OCI-M2 (cell line): ENCODE data around the gene CROCC.
"Not testable (repeated sequence)": the region's sequence is repeated elsewhere in the genome, so short reads cannot be mapped to it uniquely, and the experiment has no call there.

Experiments used
- DNase-seq: peaks from one replicate; lab custom pipeline; 2025; ENCODE audit not compliant: unreplicated experiment; lab: John Stamatoyannopoulos, UW

Gene CROCC

DNA sequence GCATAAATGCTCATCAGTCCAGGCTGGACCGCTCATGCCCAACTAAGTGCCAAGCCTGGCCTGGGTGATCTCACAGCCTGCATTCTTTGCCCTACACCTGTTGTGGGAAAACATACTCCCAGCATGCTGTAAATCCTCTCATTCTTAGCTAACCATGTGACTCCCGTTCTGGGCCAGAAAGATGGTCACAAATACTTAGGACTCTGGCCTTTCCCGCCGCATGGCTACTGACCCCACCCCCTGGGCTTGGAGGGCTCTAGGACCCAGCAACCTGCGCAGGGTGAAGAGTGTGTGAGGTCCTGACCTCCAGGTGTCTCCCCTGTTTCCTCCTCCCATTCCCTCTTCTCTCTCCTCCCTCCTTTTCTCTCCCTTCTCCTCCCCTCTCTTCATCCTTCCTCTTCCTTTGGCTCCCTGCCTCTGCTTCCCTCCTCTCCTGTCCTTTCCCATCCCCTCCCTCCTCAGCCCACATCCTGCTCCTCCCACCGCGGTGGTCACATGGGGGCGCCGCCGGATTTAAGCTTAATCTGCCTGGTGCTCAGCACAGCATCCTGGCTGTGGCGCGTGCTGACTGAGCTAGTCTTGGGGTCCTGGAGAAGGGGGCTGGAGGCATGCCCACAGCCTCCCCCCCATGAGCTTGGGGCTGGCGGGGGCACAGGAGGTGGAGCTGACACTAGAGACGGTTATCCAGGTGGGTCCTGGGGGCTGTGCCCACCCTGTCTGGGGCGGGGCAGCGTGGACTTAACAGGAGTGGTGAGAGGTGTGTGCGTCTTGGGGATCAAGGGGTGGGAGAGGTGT lies at the start of gene CROCC:
TSS of gene CROCC (plus strand) at position 541 of the 795 bp plus-strand sequence. CDS start at position 629, 88 bp downstream.
- no peak for DNase-seq

GRCh38 chr1:16872152-16873075 lies 49.3 kb upstream of the CROCC start:
- DNase-seq = not testable (repeated sequence)

DNA sequence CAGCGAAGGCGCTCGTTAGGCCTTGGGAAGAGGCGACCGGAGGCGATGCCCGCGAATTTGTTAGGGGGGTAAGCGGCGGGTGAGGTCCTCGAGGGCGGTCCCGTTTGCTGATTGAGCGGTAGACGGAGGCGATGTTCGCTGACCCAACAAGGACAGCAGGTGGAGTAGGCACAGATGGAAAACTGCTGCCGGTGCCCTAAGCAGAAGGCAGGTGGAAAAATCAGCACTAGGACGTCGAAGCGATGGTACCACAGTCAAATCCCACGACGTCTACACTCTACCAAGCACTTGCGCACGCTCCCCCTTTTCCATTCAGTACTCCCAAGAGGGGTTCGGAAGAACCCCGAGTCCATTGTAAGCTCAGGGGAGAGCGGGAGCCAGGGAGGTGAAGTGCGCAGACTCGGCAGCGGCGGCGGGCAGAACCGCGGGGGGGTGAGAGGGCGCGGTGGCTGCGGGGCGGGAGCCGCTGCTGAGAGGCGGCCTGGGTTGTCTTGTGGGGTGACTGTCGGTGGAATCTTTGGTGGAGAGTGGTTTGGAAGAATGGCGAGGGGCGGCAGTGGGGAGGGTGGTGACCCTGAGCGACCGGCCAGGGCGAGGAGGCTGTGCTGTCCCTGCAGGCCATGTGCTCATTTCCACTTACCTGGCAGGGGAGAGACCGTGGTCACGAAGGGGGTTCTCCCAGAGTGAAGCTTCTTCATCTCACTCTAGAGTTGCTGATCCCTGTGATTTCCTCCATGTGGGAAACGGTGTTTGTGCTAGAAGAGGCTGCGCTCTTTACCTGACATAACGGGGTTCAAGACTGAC lies 48.5 kb upstream of the CROCC start:
- not testable (repeated sequence) for DNase-seq

GRCh38 chr1:16874968-16875765 lies 46.6 kb upstream of the CROCC start:
- not testable (repeated sequence) for DNase-seq

GRCh38 chr1:16881742-16882141 lies 40.0 kb upstream of the CROCC start:
- not testable (repeated sequence) for DNase-seq

DNA sequence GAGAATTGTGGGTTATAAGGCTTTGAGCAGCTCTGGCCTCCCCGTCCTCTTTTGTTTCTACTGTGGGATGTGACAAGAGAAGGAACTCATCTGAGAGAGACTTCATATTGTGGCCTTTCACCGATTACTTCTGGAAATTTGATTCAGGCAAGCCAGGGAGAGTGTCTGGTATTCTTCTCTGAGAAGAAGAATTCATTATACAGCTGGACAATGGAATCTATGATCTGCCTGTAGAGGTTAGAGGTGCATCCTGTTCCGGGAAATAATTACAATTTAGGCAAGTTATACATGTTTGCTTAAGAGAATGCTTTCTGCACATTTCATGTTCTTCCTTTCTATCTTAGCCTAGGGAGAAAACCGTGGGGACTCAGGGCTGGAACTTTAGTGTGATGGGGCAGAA lies 38.7 kb upstream of the CROCC start:
- no peak for DNase-seq

- not testable (repeated sequence) for DNase-seq
Observed at GRCh38 chr1:16884487-16884886, 37.2 kb upstream of the CROCC start.

- no peak for DNase-seq
Observed at GRCh38 chr1:16886860-16887605, 34.7 kb upstream of the CROCC start.

DNA sequence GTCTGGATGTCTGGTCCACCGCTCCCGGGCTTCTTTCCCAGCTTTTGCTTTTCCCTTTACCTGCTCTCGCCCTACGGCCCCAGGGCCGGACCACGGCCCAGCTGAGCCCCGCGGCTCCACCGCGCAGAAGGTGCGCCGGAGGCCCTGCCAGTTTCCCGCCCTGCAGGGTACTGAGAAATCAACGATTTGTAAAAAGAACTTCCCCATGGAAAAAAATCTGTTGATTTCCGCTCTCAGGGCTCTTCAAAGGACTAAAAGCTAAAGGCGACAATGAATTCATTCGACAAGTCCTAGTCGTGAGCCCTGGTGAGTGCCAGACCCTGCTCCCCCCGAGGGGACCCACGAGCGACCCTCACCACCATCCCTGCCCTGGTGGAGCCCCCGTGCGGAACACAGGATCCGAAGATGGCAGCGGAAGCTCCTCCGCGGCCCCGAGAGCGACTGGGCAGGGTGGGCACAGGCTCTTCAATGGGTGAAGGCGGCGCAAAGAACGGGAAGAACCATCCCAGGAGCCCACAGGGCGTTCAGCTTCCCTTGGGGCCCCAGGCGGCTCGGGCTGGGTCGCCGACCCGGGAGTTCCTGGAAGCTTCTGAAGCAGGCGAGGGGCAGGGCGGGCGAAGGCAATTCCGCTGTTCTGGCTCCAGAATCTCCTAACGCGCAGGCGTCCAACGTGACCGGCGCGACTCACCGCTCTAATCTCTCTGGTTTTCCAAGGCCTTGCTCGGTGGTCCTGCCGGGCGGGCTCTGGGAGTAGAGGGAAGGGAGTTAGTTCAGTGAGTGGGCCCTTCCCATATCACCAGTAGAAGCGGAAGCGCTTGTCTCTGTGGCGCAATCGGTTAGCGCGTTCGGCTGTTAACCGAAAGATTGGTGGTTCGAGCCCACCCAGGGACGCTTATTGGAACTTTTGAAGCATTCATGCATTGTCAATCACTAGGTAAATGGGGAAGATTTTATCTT lies 32.6 kb upstream of the CROCC start:
- DNase-seq = no peak

DNA sequence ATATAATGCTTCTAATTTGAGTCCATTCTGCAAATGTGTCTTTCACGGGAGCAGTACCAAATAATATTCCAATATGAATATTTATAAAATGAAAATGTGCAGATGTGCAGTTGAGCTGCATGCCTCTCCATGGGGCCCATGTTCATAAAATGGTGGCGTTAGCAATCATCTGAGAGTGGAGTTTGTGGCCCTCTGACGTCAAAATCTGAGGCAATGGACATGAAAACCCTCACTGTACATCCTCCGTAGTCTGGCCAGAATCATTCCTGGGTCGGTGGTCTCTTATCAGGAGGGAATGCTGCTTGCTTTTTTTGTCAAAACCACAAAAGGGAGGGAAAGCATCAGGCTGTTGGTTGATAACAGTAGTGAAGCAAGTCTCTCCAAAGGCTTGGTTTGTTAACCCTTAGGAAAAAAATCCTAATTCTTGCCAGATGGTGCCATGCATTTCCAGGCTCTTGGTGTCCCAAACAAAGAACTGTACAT lies 31.2 kb upstream of the CROCC start:
- DNase-seq = peak; percentile 24

DNA sequence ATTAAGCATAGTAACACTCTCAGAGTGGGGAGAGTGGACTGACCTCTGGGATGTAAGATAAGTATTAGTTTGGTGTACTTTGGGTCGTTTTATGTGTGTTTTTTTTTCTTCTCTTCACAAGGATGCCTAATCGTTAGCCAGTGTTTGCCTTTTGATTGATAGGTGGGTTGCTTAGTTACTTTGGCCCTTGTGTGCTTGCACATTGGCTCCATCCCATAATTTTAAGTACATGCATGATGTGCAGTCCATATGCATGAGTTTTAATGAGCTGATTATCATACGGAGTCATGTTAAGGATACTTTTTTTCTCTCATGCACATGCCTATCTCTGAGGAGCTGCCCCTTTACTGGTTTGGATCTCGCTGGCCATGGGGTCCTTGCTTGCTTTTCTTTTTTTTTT lies 30.7 kb upstream of the CROCC start:
- DNase-seq = not testable (repeated sequence)

DNA sequence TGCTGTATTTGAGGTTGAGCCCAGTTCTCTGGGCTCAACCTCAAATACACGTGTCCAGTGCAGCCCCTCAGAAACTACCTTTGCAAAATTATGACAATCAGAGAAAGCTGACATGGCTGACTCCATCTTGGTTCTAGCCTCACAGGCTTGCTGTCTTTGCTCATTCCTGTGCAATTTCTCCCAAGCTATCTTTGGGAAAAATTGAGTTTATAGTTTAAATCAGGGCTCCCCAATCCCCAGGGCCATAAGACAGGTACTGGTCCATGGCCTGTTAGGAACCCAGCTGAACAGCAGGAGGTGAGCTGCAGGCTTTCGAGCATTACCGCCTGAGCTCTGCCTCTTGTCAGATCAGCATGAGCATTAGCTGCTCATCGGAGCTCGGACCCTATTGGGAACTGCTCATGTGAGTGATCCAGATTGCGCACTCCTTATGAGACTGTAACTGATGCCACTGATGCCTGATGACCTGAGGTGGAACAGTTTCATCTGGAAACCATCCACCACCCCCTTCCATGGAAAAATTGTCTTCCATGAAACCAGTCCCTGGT lies 28.7 kb upstream of the CROCC start:
- not testable (repeated sequence) for DNase-seq

- not testable (repeated sequence) for DNase-seq
Observed at GRCh38 chr1:16893796-16894195, 27.9 kb upstream of the CROCC start.

GRCh38 chr1:16894338-16894737 lies 27.4 kb upstream of the CROCC start:
- DNase-seq = not testable (repeated sequence)

DNA sequence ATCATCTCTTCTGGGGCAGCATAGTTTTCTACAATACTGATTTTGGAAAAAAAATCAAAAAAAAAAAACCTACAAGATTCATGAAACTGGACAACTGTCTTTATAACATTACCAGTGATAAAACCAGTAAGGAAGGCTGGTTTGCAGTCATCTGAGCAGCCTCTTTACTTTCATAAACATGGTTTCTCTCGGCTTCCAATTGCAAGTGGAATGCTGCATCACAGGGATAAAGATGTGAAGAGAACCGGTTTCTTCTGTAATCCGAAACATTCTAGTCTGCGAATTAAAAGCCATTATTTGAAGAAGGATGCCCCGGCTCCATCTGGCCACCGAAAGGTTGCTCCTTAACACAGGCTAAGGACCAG lies 26.5 kb upstream of the CROCC start:
- not testable (repeated sequence) for DNase-seq

GRCh38 chr1:16895598-16896315 lies 26.0 kb upstream of the CROCC start, which contains the start of gene RNU1-2:
TSS of gene RNU1-2 (plus strand) at chr1:16895980.
- DNase-seq = peak; percentile 26
